ENCODE results near the gene POU6F2. TPM values are rescaled to one million over a fixed set of nuclear protein-coding genes. Genes with fewer than 3 reads are reported as not detected.

Gene POU6F2
- total RNA-seq, 1 donor from 2014 or later, result 0.08 TPM

- no peak for ATAC-seq
Measured at GRCh38 chr7:39408906-39409305, 431.2 kb downstream of the POU6F2 start.

GRCh38 chr7:39410582-39410981 lies 432.9 kb downstream of the POU6F2 start:
- ATAC-seq, result peak; percentile 57

DNA sequence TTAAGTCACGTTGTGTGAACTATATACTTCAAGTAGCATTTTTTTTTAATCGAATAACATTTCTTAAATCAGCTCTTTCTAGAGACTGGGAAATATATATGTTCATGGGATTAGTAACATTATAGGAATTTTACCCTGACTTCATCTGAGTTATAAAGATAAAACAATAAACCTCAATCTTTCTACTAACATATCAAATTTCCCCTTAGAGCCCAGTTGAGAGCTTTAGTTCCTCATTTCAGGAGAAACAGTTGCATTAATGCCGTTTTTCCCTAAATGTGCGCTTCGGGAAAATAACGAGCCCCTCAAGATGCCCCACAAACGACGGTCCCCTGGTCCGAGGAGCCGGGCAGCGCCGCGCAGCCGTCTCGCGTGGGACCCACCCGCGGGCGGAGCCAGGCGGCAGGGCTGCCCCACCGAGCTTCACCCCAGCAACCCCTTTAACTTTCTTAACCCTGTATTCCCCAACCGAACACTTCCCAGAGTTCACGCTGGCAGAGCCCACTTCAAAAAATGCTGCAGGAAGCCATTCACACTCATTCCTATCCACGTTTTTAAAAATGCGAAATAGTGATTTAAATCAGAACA lies 436.0 kb downstream of the POU6F2 start:
- ATAC-seq, result no peak

GRCh38 chr7:39414224-39415035 lies 436.7 kb downstream of the POU6F2 start:
- peak; percentile 53 for ATAC-seq

GRCh38 chr7:39415091-39415787 lies 437.5 kb downstream of the POU6F2 start:
- ATAC-seq, result no peak

DNA sequence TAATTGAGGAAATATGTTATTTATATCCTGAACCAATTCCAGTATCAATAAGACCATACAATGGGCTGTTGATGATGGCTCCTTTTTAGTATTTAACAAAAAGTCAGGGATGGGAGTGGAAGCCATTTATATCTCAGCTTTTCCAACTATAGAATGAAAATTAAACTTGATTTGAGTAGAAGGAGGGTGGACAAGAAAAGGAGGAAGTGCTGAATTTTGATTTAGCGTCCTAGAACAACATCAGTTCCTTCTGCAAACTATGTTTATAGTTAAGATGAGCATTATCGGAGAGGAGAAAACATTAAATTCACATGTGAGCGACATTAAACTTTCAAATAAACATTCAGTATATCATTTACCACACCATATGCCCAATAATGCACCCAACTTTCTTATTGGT lies 439.2 kb downstream of the POU6F2 start:
- no peak for ATAC-seq

DNA sequence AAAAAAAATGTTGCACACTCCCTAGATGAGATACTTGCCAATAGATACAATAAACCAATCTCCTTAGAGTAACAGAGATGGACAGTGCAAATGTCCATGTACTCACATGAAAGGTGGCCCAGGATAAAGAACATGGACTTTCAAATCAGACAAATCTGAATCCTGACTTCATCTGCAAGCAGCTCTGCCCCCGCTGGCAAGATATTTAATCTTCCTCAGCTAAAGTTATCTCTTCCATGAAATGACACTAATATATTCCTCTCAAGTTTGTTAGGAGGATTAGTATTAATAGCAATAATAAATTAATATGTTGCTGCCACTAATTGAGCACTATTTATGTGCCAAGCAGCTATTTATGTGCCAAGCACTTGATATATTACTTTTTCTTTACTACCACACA lies 439.9 kb downstream of the POU6F2 start:
- ATAC-seq, result no peak

GRCh38 chr7:39421251-39421650 lies 443.5 kb downstream of the POU6F2 start:
- ATAC-seq, result no peak

DNA sequence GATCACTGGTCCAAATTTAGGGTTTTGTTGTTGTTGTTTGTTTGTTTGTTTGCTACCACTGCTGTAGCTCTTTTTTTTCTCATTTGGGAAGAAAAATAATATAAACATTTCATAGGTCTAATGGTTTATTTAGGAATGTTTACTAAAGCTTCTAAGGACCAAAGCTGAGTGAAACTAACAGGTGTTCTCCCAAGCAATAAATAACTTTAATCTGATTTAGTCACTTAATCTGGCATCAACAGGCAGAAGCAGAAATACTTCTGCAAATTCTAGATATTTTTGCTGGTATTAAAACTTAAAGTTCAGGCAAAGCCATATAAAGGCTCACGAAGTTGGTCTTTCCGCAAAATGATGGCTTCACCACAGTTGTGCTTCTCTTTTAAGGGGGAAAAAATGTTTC lies 444.0 kb downstream of the POU6F2 start:
- no peak for ATAC-seq

- no peak for ATAC-seq
Measured at GRCh38 chr7:39428221-39428620, 450.5 kb downstream of the POU6F2 start.

- ATAC-seq, result no peak
Measured at GRCh38 chr7:39429421-39429820, 451.7 kb downstream of the POU6F2 start.

- no peak for ATAC-seq
Measured at GRCh38 chr7:39430441-39430840, 452.7 kb downstream of the POU6F2 start.

- no peak for ATAC-seq
Measured at GRCh38 chr7:39430909-39431641, 453.4 kb downstream of the POU6F2 start.

GRCh38 chr7:39432368-39432767 lies 454.7 kb downstream of the POU6F2 start:
- no peak for ATAC-seq

DNA sequence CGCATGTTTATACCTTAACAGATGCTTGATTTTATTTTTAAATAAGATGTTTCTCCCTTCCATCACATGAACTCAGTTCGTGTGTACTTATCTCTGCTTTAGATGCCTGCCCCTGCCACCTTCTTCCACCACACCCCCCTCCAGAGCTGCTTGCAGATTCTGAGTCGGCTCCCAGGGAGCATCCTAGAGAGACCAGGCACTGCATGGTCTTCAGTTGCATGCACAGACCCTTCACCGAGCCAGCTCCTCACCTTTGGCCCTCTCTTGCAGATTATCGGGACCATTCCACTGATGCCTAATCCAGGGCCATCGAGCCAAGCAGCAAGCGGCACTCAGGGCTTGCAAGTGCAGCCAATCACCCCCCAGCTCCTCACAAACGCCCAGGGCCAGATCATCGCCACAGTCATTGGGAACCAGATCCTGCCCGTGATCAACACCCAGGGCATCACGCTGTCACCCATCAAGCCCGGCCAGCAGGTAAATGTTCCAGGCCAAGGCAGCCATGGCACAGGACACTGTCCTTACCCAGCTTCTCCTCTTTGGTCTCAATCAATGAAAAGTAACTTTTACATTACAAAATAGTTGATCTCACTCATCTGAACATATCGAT lies 455.2 kb downstream of the POU6F2 start:
- no peak for ATAC-seq

DNA sequence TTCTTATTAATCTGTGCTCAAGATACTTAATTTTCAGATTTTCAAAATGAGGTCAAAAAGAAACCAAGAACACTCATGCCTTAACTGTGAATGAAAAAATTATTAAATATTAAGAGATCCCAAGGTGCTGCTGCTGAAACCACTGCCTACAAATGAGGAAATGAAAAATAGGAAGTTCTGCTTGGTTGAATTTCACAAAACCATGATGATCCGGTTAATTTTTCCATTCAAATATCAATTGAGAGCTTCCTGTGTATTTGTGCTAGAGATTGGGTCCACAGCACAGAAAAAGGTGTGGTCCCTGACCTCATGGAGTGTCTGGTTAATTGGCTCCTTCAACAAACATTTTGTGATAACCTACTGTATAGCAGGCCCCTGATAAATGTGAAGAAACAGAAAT lies 455.8 kb downstream of the POU6F2 start:
- no peak for ATAC-seq

- ATAC-seq, result no peak
Measured at GRCh38 chr7:39434012-39434411, 456.3 kb downstream of the POU6F2 start.

DNA sequence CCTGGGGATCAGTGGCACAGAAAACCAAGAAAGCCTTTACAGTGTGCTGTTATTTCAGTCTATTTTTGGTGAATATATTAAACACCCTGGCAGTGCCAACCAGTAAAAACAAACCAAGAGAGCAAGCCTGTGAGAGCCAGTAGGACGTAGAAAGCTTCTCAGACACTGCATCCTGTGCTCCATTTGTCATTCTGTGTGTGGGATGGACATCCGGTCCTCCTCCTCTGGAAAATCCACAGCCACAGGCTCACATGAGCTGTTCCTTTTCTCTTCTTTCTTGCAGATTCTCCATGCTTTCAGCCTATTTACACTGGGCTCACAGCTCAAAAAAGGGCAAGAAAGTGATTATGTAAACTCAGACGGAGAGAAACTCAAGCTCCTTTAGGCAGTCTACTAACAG lies 468.8 kb downstream of the POU6F2 start:
- ATAC-seq, result no peak

GRCh38 chr7:39451901-39452300 lies 474.2 kb downstream of the POU6F2 start:
- no peak for ATAC-seq

DNA sequence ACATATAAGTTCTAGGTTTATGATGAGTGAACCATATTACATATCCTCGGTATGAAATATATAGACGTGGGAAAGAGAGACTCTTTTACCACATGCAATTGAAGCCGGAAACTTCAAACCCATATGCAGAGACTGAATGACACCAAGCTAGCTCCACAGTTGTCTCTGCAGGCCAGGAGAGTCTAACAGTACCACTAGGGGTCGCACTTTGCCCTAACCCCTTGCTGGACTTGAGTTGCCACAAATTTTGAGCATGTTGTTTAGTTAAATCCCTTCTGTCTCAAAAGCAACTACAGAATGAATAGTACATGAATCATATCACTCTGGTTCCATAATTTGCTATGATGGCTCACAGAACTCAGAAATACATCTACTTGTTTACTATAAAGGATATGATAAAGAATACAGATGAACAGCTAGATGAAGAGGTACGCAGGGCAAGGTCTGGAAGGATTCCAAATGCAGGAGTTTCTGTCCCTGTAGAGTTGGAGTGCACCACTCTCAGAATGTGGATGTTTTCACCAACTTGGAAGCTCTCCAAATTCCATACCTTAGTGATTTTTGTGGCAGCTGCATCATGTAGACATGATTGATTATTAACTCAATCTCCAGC lies 476.1 kb downstream of the POU6F2 start:
- peak; percentile 52 for ATAC-seq

- no peak for ATAC-seq
Measured at GRCh38 chr7:39458061-39458745, 480.5 kb downstream of the POU6F2 start.

DNA sequence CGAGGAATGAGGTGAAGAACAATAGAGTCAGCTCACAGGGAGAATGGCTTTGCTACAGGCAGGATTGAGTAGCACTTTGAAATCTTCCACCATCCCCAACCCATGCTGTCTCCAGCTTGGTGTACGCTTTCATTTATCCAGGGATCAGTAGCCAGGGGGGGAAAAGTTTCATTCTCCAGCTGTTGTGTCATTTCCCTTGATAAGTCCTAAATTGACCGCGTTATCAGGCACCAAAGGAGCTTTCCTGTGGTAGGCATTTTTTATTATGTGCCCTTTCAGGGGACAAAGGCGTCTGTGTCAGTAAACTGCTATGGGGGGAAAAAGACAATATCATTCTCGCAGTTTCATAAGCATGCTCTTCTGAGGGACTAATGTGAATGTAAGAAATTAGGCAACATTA lies 481.9 kb downstream of the POU6F2 start:
- ATAC-seq, result no peak

Data from esophagus mucosa (tissue), 1 donor.